NCI-H526 (cell line): Measurements from ENCODE around the gene HEATR9.
"Not testable (repeated sequence)": the region's sequence is repeated elsewhere in the genome, so short reads cannot be mapped to it uniquely, and the experiment has no call there.

Experiments
- DNase-seq, 2 experiments: peaks; one replicate each; lab custom pipeline; 2025; lab: John Stamatoyannopoulos, UW

Gene HEATR9

GRCh38 chr17:35868737-35869136 lies at the start of gene HEATR9:
TSS of gene HEATR9 (minus strand) at chr17:35868891. CDS start at chr17:35868742, 149 bp downstream.
- DNase-seq = no peak

DNA sequence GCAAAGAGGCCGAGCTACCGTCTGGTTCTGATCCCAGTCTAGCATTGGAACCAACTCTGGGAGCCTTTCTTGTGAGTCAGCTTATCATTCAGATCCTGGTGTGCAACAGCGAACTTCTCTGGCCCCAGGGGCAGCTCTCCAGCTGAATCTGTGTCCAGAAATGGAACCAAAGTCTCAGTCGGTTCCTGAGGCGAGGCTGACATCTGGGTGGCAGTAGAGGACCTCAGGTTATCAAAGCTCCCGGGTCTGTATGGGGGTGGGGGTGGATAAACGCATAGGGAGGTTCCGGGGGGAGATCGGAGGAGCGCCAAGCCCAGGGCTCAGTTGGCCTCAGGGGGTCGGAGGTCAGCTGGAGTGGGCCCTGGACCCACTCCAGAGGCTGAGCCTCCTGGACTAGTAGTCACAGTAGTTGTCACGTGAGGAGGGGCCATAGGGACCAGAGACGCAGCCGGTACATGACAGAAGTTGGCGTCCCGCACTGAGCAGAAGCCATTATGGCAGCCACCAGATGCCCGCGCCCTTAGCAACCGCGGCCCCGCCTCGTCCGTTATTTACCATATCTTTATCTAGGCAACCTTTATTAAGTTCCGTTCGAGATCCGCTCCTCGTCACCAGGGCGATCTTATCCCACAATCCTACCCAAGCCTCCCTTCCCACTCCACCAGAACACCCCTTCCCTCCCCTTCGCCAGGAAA lies 49.0 kb upstream of the HEATR9 start:
- DNase-seq = no peak

GRCh38 chr17:35915153-35915964 lies 46.7 kb upstream of the HEATR9 start:
- DNase-seq = no peak

DNA sequence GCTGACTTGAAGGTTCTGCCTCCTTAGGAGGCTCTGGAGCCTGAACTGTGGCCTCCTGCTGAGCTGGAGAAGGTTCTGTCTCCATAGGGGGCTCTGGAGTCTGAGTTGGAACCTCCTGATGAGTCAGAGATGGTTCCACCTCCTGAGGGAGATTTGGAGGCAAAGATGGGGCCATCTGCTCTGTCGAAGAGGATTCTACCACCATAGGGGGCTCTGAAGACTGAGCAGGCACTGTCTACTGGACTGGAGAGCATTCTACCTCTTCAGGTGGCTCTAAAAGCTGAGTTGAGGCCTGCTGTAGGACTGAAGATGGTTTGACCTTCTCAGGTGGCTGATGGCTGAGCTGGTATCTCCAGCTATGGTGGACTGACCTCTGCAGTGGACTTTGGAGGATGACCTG lies 45.7 kb upstream of the HEATR9 start:
- no peak for DNase-seq

GRCh38 chr17:35913609-35914008 lies 44.9 kb upstream of the HEATR9 start:
- no peak for DNase-seq

- DNase-seq = no peak
Observed at GRCh38 chr17:35912942-35913341, 44.3 kb upstream of the HEATR9 start.

DNA sequence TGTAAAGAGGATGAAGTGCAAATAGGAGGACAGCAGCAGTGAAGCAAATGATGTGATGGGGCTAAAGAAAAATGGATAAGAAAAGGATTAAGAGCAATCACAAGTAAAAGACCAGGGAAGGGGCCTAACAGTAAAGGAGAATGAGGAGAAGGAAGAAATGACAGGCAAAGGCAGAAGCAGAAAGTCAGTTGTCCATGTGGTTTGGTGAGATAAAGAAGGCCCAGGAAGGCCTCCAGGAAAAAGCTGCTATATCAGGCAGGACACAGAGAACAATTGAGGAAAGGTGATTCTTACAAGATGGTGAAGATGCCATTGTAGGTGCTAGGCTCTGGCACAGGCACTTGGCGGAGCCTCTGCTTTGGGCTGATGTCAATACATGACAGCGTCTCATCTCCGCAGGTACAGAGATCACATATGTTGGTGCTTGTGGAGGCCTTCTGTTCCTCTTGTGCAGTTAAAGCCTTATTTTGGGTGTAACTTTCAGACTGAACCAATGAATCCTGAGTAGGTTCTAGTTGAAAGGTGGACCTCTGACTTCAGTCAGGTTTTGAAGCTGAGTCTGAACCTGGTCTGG lies 43.7 kb upstream of the HEATR9 start:
- DNase-seq = no peak

GRCh38 chr17:35909408-35909807 lies 40.7 kb upstream of the HEATR9 start:
- DNase-seq = no peak

- DNase-seq = no peak
Observed at GRCh38 chr17:35907691-35908090, 39.0 kb upstream of the HEATR9 start.

DNA sequence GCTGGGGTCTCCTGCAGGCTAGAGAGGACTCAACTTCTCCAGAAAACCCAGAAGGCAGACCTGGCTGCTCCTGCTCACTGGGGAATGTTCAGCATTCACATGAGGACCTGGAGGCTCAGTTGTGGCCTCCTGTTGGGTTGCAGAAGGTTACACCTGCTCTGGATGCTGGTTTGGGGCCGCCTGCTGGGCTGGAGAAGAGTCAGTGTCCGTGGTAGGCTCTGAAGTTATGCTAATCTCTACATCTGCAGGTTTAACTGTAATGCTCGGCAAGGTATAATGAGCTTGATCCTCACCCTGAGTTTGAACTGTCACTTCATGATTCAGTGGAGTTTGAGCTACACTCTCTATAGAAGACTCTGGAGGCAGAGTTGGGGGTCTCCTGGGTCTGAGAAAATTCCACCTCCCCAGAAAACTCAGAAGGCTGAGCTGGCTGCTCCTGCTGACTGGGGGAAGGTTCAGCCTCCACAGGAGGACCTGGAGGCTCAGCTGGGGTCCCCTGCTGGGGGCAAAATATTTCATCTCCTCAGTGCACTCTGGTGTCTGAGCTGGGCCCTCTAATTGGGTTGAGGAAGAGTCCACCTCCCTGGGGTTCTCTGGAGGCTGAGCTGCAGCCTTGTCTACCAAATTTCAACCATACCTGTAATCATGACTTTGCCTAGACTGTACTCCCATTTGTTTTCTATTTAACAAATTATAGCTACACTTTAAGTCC lies 38.4 kb upstream of the HEATR9 start:
- no peak for DNase-seq

DNA sequence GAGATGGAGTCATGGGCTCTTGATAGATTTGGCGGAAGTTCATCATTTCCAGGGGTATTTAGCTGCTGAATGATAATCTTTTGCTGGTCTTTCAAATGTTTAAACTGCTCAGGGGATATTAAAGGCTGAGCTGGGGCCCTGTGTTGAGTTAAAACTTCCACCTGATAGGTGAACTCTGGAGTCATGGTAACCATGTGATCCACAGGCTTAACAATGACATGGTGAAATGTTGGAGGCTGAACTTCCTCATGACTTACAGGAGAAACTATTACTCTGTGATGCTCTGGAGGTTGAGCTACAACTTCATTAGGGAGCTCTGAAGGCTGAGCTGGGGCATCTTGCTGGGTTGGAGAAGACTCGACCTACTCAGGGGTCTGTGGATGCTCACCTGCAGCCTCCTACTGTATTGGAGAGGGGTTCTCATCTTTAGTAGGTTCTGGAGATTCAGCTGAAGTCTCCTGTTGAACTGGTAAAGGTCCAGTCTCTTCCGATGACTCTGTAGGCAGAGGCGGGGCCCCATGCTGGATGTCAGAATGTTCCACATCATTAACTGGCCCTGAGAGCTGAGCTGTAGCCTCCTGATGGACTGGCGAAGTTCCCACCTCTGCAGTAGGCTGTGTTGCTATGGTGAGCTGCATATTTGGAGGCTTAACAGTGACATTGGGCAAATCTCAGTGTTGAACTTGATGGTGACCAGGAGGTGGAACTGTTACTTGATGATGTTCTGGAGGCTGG lies 37.7 kb upstream of the HEATR9 start:
- no peak for DNase-seq

DNA sequence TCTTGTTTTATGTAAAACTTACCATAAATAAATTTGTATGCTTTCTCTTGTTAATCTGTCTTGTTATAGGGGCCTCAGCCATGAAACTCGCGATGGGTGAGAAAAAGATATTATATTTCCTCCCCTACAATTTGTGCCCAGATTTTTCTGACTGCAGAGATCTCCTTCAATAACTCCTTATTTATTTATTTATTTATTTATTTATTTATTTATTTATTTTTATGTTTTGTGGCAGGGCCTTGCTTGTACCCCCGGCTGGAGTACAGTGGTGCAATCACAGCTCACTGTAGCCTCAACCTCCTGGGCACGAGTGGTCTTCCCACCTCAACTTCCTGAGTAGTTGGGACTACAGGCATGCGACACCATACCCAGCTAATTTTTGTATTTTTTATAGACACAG lies 34.8 kb upstream of the HEATR9 start:
- no peak for DNase-seq

GRCh38 chr17:35901631-35902175 lies 33.0 kb upstream of the HEATR9 start:
- DNase-seq = no peak

- DNase-seq = no peak
Observed at GRCh38 chr17:35900708-35901480, 32.2 kb upstream of the HEATR9 start.

- DNase-seq = no peak
Observed at GRCh38 chr17:35900280-35900679, 31.6 kb upstream of the HEATR9 start.

DNA sequence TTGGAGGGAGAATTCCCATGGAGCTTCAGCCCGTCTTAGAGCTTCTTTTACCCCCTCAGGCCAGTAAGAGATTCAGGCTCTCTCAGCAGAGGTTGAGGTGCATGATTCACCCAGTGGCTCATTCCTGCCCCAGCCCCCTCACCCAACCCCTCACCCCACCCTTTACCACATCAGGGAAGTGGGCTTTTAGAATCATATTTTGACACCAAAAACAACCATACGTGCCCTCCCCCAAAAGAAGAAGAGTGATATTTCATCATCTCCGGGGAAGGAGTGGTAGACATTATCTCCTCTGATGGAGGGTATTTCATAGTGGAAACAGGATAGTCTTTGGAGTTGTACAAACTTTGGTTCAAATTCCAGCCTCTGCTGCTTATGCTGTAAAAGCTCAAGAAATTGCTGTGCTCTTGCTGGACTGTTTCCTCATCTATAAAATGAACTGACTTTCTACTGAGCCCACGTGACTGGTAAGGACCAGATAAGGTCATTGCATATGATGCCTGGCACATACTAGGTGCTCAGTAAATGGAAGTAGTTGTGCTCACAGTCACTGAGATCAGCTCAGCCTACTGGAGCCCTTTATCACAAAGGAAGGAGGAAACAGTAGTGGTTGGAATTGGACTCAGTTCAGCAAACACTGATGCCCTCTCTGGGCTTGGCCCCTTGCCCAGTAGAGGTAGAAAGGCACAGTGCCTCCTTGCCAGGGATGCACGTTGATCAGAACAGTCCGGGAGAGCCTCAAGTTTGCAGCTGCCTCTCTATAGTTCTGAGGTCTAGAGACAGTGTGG lies 29.8 kb upstream of the HEATR9 start:
- no peak for DNase-seq

DNA sequence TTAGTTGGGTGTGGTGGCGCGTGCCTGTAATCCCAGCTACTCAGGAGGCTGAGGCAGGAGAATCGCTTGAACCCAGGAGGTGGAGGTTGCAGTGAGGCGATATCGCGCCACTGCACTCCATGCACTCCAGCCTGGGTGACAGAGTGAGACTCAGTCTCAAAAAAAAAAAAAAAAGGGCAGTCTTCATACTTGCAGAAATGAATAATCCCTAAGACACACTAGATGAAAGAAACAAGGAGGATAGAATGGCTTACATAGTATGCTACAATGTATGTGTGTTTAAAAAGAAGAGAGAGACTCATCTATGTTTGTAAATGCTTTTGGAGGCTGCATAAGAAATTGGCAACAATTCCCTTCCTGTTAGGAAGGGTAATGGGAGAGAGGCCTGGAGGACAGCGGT lies 29.1 kb upstream of the HEATR9 start:
- DNase-seq = not testable (repeated sequence)

GRCh38 chr17:35895636-35896587 lies 27.2 kb upstream of the HEATR9 start:
- DNase-seq = no peak

GRCh38 chr17:35894206-35894605 lies 25.5 kb upstream of the HEATR9 start:
- DNase-seq = no peak
